ENCODE measurements around the gene EGFL7. TPM values are rescaled to one million over a fixed set of nuclear protein-coding genes. Genes with fewer than 3 reads are reported as not detected.

The EGFL7 gene
- polyA plus RNA-seq, 1 of the 3 experiments (the other 2 are of a cell fraction): 43.0 TPM

- peaks cover 11% of the 10 kb centered on the region; the same call in 1 of the 2 replicates for H4K20me1 ChIP-seq (ENCODE audit: insufficient read depth)
- no peak overlapping the region for H2AFZ ChIP-seq (ENCODE audit: low read depth)
- H3K9me2 ChIP-seq: no peaks in the 10 kb centered on the region
- ChIA-PET POLR2A (no interaction called here), CTCF (interaction anchor here (1.2 to 8.5 kb wide), 4 partner anchors 11 to 199 kb away, joined by 3 to 90 read pairs (median 4); no protein-coding TSS in a partner anchor)
- peaks cover 4 to 37% of the 10 kb centered on the region in 2 experiments; a peak in 2 of 4 replicates for H3K4me1 ChIP-seq (ENCODE audit: control insufficient read depth in 1 of 2, insufficient read depth in 2 of 2, low read depth in 1 of 2, low read length in 1 of 2)
- peaks cover 22% of the 10 kb centered on the region for H3K79me2 ChIP-seq (ENCODE audit: insufficient read depth)
- H3K9me3 ChIP-seq: no peaks in the 10 kb centered on the region
- H3K27me3 ChIP-seq (ENCODE audit: insufficient read depth): no peaks in the 10 kb centered on the region
- no peaks in the 10 kb centered on the region for H3K36me3 ChIP-seq (replicated peaks in 1 of 2; ENCODE audit: control insufficient read depth in 1 of 2, insufficient read depth in 2 of 2, low read length in 1 of 2)
- H3F3A ChIP-seq (replicated peaks; ENCODE audit: insufficient read depth): no peaks in the 10 kb centered on the region
- DNase-seq: no peak
- TF ChIP-seq CHD2 (IDR thresholded peaks at IDR 0.05; ENCODE audit: low read length, partially characterized antibody) (no peak), RAD21 (IDR thresholded peaks at IDR 0.05; ENCODE audit: low read length) (no peak), NRF1 (IDR thresholded peaks at IDR 0.05; ENCODE audit: low read depth, low read length) (no peak), MEF2A (IDR thresholded peaks at IDR 0.05; ENCODE audit: borderline replicate concordance, low read depth) (no peak), ELF1 (IDR thresholded peaks at IDR 0.05) (no peak), GATA2 (CRISPR knock-in tag; IDR thresholded peaks at IDR 0.05) (no peak), ZBTB33 (IDR thresholded peaks at IDR 0.05; ENCODE audit: borderline replicate concordance, low read depth) (no peak), RXRA (IDR thresholded peaks at IDR 0.05; ENCODE audit: borderline replicate concordance, low read depth) (no peak), YY1 (IDR thresholded peaks at IDR 0.05; ENCODE audit: low read depth) (no peak), REST (IDR thresholded peaks at IDR 0.05; ENCODE audit: low read depth, low read length) (no peak), TEAD4 (IDR thresholded peaks at IDR 0.05; ENCODE audit: borderline replicate concordance, insufficient read depth) (no peak), CTCF (IDR thresholded peaks at IDR 0.05) (no peak)
- WGBS (ENCODE audit: low lambda C conversion rate): 96% methylated on average over 10 of the region's 16 CpGs
- H3K4me2 ChIP-seq: no peak overlapping the region
- H3K4me3 ChIP-seq (ENCODE audit: low read depth in 2 of 2, low read length in 1 of 2): no peak overlapping the region
- H3K27ac ChIP-seq (ENCODE audit: low read depth in 2 of 2, low read length in 1 of 2): no peak overlapping the region
- H3K9ac ChIP-seq: no peak overlapping the region
These were observed 20.5 kb downstream of the EGFL7 start for GRCh38 chr9:136683173-136683745.

All from SK-N-SH (cell line).